HL-60 (cell line): ENCODE measurements around the gene MFAP5.

Experiments used
- CTCF ChIP-seq: IDR thresholded peaks from one replicate; pipeline ENCODE4 v1.5.1; 2011; ENCODE audit warnings: low read length, control low read depth, inconsistent platforms; ENCODE audit not compliant: insufficient read depth
- GABPA ChIP-seq: IDR thresholded peaks from 2 replicates; pipeline ENCODE4 v1.6.1; 2012; ENCODE audit warnings: low read depth
- POLR2AphosphoS5 ChIP-seq: IDR thresholded peaks from 2 replicates; pipeline ENCODE4 v1.6.1; 2012; ENCODE audit warnings: low read depth
- SPI1 ChIP-seq: IDR thresholded peaks from 2 replicates; pipeline ENCODE4 v1.6.1; 2012; ENCODE audit warnings: low read depth, mild to moderate bottlenecking, borderline replicate concordance

- TF ChIP-seq POLR2AphosphoS5 (no peak), CTCF (no peak), GABPA (no peak), SPI1 (no peak)
Measured at GRCh38 chr12:8664228-8664913, 1.7 kb upstream of the MFAP5 start.
